Ascending aorta (tissue), 2 donors: ENCODE results near the gene RABGAP1L. TPM values are rescaled to one million over a fixed set of nuclear protein-coding genes. Genes with fewer than 3 reads are reported as not detected.
"Not testable (repeated sequence)": the region's sequence is repeated elsewhere in the genome, so short reads cannot be mapped to it uniquely, and the experiment has no call there.

ENCODE experiments used
- DNase-seq, 2 donors: peaks; one replicate each; pipeline ENCODE4 v3.0.0-alpha.2; 2019; ENCODE audit warnings: low spot score in 2 of 2
- H3K27ac ChIP-seq, 2 donors: fragments of 200-600 bp; sonication (generic); one replicate each; pipeline ENCODE4 v1.5.1; 2016 to 2017; ENCODE audit warnings: mild to moderate bottlenecking in 1 of 2
- H3K27me3 ChIP-seq: fragments of 200-600 bp; sonication (generic); one replicate; pipeline ENCODE4 v1.5.1; 2017
- H3K36me3 ChIP-seq, 2 donors: fragments of 200-600 bp; sonication (generic); one replicate each; pipeline ENCODE4 v1.5.1; 2016
- H3K4me1 ChIP-seq, 2 donors: fragments of 200-600 bp; sonication (generic); one replicate each; pipeline ENCODE4 v1.5.1; 2016 to 2017; ENCODE audit warnings: mild to moderate bottlenecking in 1 of 2
- H3K4me3 ChIP-seq, 2 donors: fragments of 200-600 bp; sonication (generic); one replicate each; pipeline ENCODE4 v1.5.1; 2016 to 2017; ENCODE audit warnings: mild to moderate bottlenecking in 1 of 2
- H3K9me3 ChIP-seq, 2 donors: fragments of 200-600 bp; sonication (generic); one replicate each; pipeline ENCODE4 v1.5.1; 2016
- intact Hi-C: fragments of 100-400 bp; cut with DNase I; formaldehyde crosslinking; loops from one replicate; pipeline ENCODE4 v1.15.1; 2023
- total RNA-seq: library from RNA; depleted of rRNA; stranded (reverse); fragments of >200 nt; gene quantifications from one replicate; pipeline ENCODE4 v1.1.0, GENCODE V29; 2016
- TF ChIP-seq, protein P1 (sequence below), 3 experiments: fragments of 200-600 bp in 2 of 3; fragments of 450-650 bp in 1 of 3; sonication (generic) in 2 of 3; IDR thresholded peaks; one replicate each; pipeline ENCODE4 v1.5.1; 2016 to 2019; ENCODE audit warnings: antibody characterized with exemption in 3 of 3, mild to moderate bottlenecking in 1 of 3, moderate library complexity in 1 of 3

RABGAP1L gene
- total RNA-seq, 1 donor from 2014 or later: 48.4 TPM

DNA sequence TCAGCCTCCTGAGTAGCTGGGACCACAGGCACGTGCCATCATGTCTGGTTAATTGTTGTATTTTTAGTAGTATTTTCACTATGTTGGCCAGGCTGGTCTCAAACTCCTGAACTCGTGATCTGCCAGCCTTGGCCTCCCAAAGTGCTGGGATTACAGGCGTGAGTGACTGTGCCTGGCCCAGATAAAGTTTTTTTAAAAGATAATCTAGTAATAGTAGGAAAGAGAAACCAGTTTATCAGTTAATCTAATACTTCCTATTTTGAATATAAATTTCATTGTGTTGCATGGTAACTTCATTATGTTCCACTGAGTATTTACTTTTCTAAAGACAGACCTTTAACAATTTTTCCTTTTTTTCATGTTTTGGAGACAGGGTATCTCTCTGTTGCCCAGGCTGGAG lies 10.0 kb downstream of the RABGAP1L start:
- H3K36me3 ChIP-seq: no peaks in the 10 kb centered on the region
- H3K27ac ChIP-seq: no peak overlapping the region
- no peak overlapping the region for H3K4me3 ChIP-seq
- no peaks in the 10 kb centered on the region for H3K27me3 ChIP-seq
- no peak for DNase-seq
- H3K4me1 ChIP-seq: no peaks in the 10 kb centered on the region
- intact Hi-C loops: no loop called here
- no peaks in the 10 kb centered on the region for H3K9me3 ChIP-seq
- TF ChIP-seq, protein P1, sequence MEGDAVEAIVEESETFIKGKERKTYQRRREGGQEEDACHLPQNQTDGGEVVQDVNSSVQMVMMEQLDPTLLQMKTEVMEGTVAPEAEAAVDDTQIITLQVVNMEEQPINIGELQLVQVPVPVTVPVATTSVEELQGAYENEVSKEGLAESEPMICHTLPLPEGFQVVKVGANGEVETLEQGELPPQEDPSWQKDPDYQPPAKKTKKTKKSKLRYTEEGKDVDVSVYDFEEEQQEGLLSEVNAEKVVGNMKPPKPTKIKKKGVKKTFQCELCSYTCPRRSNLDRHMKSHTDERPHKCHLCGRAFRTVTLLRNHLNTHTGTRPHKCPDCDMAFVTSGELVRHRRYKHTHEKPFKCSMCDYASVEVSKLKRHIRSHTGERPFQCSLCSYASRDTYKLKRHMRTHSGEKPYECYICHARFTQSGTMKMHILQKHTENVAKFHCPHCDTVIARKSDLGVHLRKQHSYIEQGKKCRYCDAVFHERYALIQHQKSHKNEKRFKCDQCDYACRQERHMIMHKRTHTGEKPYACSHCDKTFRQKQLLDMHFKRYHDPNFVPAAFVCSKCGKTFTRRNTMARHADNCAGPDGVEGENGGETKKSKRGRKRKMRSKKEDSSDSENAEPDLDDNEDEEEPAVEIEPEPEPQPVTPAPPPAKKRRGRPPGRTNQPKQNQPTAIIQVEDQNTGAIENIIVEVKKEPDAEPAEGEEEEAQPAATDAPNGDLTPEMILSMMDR (IDR thresholded peaks at IDR 0.05): no peak

DNA sequence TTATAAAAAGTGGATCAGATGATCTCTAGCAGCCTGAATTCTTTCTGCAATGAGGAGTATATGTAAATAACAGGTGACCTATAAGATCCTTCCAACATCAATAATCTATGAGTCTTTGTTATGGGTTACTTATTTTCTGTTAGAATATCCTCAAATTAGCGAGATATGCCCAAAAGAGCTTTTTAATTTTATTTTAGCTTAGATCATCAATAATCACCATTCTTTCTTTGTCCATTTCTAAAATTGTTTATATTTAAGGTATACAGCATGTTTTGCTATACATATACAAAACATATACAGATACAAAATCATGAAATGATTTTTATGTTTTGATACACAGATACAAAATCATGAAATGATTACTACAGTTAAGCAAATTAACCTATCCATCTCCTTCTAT lies 11.8 kb downstream of the RABGAP1L start:
- Histone ChIP-seq H3K4me1 (no peaks in the 10 kb centered on the region), H3K27ac (no peak overlapping the region), H3K27me3 (no peaks in the 10 kb centered on the region), H3K36me3 (no peaks in the 10 kb centered on the region), H3K4me3 (no peak overlapping the region), H3K9me3 (no peaks in the 10 kb centered on the region)
- intact Hi-C loops: no loop called here
- TF ChIP-seq, protein P1 (IDR thresholded peaks at IDR 0.05): no peak
- no peak for DNase-seq

DNA sequence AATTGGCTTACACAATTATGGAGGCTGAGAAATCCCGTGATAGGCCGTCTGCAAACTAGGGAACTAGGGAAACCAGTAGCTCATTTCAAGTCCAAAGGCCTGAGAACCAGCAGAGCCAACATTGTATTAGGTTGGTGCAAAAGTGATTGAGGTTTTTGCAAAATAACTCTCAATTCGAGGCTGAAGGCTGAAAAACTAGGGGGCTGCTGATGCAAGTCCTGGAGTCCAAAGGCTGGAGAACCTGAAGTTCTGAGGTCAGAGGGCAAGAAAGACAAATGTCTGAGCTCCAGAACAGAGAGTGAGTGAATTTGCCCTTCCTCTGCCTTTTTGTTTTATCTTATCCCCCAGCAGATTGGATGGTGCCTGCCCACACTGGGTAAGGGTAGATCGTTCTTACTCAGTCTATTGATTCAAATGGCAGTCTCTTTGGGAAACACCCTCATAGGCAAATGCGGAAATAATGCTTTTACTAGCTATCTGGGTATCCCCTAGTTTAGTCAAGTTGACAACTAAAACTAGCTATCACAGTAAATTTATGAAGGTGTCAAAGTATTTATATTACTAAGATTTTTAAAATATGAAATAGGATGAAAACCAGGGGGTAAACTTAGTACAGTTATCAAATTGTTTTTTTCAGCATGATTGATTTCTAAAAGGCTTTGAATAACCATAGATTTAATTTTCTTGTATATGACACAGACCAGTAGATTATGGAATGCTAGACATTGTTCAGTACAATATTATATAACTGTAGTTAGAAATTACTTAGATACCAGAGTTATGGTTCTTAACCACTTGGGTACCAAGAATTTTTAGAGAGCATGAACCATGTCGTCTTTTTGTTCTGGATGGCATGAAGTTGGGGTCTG lies 15.4 kb downstream of the RABGAP1L start:
- TF ChIP-seq, protein P1 (IDR thresholded peaks at IDR 0.05): no peak
- Histone ChIP-seq H3K9me3 (no peaks in the 10 kb centered on the region), H3K27ac (no peak overlapping the region), H3K4me3 (no peak overlapping the region), H3K4me1 (no peaks in the 10 kb centered on the region), H3K36me3 (no peaks in the 10 kb centered on the region), H3K27me3 (no peaks in the 10 kb centered on the region)
- DNase-seq: no peak
- intact Hi-C loops: no loop called here

DNA sequence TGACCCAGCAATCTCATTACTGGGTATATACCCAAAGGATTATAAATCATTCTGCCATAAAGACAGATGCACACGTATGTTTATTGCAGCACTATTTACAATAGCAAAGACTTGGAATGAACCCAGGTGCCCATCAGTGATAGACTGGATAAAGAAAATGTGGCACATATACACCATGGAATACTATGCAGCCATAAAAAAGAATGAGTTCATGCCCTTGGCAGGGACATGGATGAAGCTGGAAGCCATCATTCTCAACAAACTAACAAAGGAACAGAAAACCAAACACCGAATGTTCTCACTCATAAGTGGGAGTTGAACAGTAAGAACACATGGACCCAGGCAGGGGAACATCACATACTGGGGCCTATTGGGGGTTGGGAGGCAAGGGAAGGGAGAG lies 19.1 kb downstream of the RABGAP1L start:
- H3K27me3 ChIP-seq, H3K9me3 ChIP-seq, intact Hi-C loops, DNase-seq, H3K27ac ChIP-seq, H3K4me3 ChIP-seq, H3K36me3 ChIP-seq: not testable (repeated sequence)
- peaks cover 0 to 12% of the 10 kb centered on the region in 2 donors for H3K4me1 ChIP-seq

DNA sequence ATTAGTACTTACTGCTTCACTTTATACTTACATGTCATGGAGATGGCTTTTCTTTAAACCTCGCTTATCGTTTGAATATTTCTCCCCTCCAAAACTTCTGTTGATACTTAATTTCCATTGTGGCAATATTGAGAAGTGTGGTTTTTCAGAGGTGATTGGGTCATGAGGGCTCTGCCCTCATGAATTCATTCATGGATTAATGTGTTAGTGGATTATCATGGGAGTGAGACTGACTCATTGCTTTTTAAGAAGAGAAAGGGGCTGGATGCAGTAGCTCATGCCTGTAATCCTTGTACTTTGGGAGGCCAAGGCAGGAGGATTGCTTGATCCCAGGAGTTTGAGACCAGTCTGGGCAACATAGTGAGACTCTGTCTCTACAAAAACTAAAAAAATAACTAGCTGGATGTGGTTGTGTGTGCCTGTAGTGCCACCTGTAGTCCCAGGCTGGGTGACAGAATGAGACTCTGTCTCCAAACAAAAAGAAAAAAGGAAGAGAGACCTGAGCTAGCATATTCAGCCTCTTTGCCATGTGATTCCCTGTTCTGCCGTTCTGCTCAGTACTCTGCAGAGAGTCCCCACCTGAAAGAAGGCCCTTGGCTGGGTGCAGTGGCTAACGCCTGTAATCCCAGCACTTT lies 30.2 kb downstream of the RABGAP1L start:
- H3K27ac ChIP-seq: no peak overlapping the region
- H3K36me3 ChIP-seq: no peaks in the 10 kb centered on the region
- H3K4me3 ChIP-seq: no peak overlapping the region
- peaks cover 0 to 10% of the 10 kb centered on the region in 2 donors for H3K9me3 ChIP-seq
- H3K27me3 ChIP-seq: no peaks in the 10 kb centered on the region
- TF ChIP-seq, protein P1 (IDR thresholded peaks at IDR 0.05): no peak
- DNase-seq: no peak
- intact Hi-C loops: no loop called here
- peaks cover 0 to 3% of the 10 kb centered on the region in 2 donors for H3K4me1 ChIP-seq

DNA sequence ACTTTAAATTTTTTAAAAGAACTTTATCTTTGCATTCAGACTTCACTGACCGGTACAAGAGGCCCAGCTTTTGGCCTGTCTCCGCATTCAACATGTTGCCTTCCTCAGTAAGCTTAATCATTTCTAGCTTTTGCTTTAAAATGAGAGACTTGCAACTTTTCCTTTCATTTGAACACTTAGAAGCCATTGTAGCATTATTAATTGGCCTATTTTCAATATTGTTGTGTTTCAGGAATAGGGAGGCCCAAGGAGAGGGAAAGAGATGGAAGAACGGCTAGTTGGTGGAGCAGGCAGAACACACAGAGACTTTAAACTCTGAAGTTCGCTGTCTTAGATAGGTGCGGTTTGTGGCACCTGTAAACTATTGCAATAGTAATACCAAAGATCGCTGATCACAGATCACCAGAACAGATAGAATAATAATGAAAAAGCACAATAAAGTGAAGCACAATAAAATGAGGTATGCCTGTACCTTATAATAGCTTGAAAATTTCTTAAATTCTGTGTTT lies 31.4 kb downstream of the RABGAP1L start:
- DNase-seq: no peak
- Histone ChIP-seq H3K27me3 (no peaks in the 10 kb centered on the region), H3K36me3 (no peaks in the 10 kb centered on the region), H3K9me3 (peaks cover 0 to 10% of the 10 kb centered on the region in 2 donors), H3K4me1 (peaks cover 0 to 3% of the 10 kb centered on the region in 2 donors), H3K4me3 (no peak overlapping the region), H3K27ac (peak overlapping the region; percentile 22 to 50)
- TF ChIP-seq, protein P1 (IDR thresholded peaks at IDR 0.05): no peak
- intact Hi-C loops: no loop called here
